Measurements from ENCODE around the gene TPD52L2. TPM values are rescaled to one million over a fixed set of nuclear protein-coding genes. Genes with fewer than 3 reads are reported as not detected.

TPD52L2 gene
- polyA plus RNA-seq, 2 of the 4 experiments (the other 2 are of a cell fraction): 86.3 to 99.0 TPM

- FAIRE-seq: no peak
- no peak for ATAC-seq
- 70% methylated on average over 3 of the region's 3 CpGs for WGBS (ENCODE audit: missing lambda C conversion rate)
- CTCF ChIA-PET: interaction anchor here (1.1 kb wide), 1 partner anchor 158 kb away, joined by 3 read pairs; no protein-coding TSS in a partner anchor
- peak overlapping the region; percentile 75 for H3K4me2 ChIP-seq
- H3K4me3 ChIP-seq: no peak overlapping the region
- TF ChIP-seq JUNB (IDR thresholded peaks at IDR 0.05) (no peak), KDM1A (IDR thresholded peaks at IDR 0.05; ENCODE audit: low read depth) (no peak), TFCP2L1 (CRISPR knock-in tag; IDR thresholded peaks at IDR 0.05) (no peak), ZC3H11A (IDR thresholded peaks at IDR 0.05) (no peak), ATOH8 (CRISPR knock-in tag; IDR thresholded peaks at IDR 0.05; ENCODE audit: low read depth) (no peak), MAFK (IDR thresholded peaks at IDR 0.05; ENCODE audit: partially characterized antibody) (no peak), GATA3 (IDR thresholded peaks at IDR 0.05; ENCODE audit: borderline replicate concordance) (no peak), POLR2AphosphoS2 (conservative IDR thresholded peaks at IDR 0.05; ENCODE audit: low read length) (no peak)
- no peak for DNase-seq (ENCODE audit: low read depth in 1 of 2, low spot score in 1 of 2)
- H3K9me3 ChIP-seq: no peaks in the 10 kb centered on the region
- POLR2A ChIA-PET: no interaction called here
- H3K4me1 ChIP-seq: peaks cover 17% of the 10 kb centered on the region
- H3K27ac ChIP-seq: peak overlapping the region in 1 of 2 experiments; percentile 82; a peak in 2 of 6 replicates
These were observed 18.2 kb upstream of the TPD52L2 start for GRCh38 chr20:63846888-63847236.

GRCh38 chr20:63847237-63848002 is 17.6 kb upstream of the TPD52L2 start:
- 75% methylated on average over 6 of the region's 16 CpGs for WGBS (ENCODE audit: missing lambda C conversion rate)
- peak in 1 of 2 experiments; percentile 7; a peak in 2 of 6 replicates for ATAC-seq

More at GRCh38 chr20:63847237-63848002, 17.6 kb upstream of the TPD52L2 start:
- Histone ChIP-seq H3K4me1 (peaks cover 17% of the 10 kb centered on the region), H3K9me3 (no peaks in the 10 kb centered on the region), H3K27ac (peak overlapping the region in 1 of 2 experiments; percentile 9; a peak in 1 of 6 replicates), H3K4me3 (no peak overlapping the region), H3K4me2 (no peak overlapping the region)
- ChIA-PET CTCF (interaction anchor here (0.7 to 1.1 kb wide), 3 partner anchors 16 to 158 kb away, joined by 3 read pairs; no protein-coding TSS in a partner anchor), POLR2A (interaction anchor here (1.9 kb wide), 1 partner anchor 18 kb away, joined by 4 read pairs; the partner anchor contains the start of gene TPD52L2)
- DNase-seq (ENCODE audit: low read depth in 1 of 2, low spot score in 1 of 2): no peak
- FAIRE-seq: no peak
- TF ChIP-seq ATOH8 (CRISPR knock-in tag; IDR thresholded peaks at IDR 0.05; ENCODE audit: low read depth): no peak
- no peak for TF ChIP-seq ZFP36 (IDR thresholded peaks at IDR 0.05; ENCODE audit: borderline replicate concordance, partially characterized antibody)
- no peak for TF ChIP-seq FOSL2 (IDR thresholded peaks at IDR 0.05)
- no peak for TF ChIP-seq FOSL2 (CRISPR knock-in tag; IDR thresholded peaks at IDR 0.05)
- TF ChIP-seq EHF (CRISPR knock-in tag; IDR thresholded peaks at IDR 0.05): no peak
- TF ChIP-seq HES2 (IDR thresholded peaks at IDR 0.05): no peak
- TF ChIP-seq FOXS1 (CRISPR knock-in tag; IDR thresholded peaks at IDR 0.05): no peak
- no peak for TF ChIP-seq RARB (CRISPR knock-in tag; IDR thresholded peaks at IDR 0.05)
- no peak for TF ChIP-seq E2F6 (IDR thresholded peaks at IDR 0.05; ENCODE audit: borderline replicate concordance, low read depth)
- TF ChIP-seq MYC (IDR thresholded peaks at IDR 0.05; ENCODE audit: borderline replicate concordance, low read length): no peak
- TF ChIP-seq NFE2L2 (conservative IDR thresholded peaks at IDR 0.05; ENCODE audit: low read length): no peak
- TF ChIP-seq REST (IDR thresholded peaks at IDR 0.05): no peak
- TF ChIP-seq GATA3 (IDR thresholded peaks at IDR 0.05; ENCODE audit: borderline replicate concordance): no peak
- no peak for TF ChIP-seq ZSCAN20 (CRISPR knock-in tag; IDR thresholded peaks at IDR 0.05)

Data from A549 (cell line).